ENCODE measurements around the gene ARVCF.

ARVCF gene

GRCh38 chr22:19959043-19959586 is 57.5 kb downstream of the ARVCF start:
- peak; percentile 75 for DNase-seq

GRCh38 chr22:19958083-19959042 is 58.3 kb downstream of the ARVCF start:
- DNase-seq, result no peak

- no peak for DNase-seq
Measured at GRCh38 chr22:19957445-19957844, 59.2 kb downstream of the ARVCF start.

GRCh38 chr22:19955241-19956128 is 61.1 kb downstream of the ARVCF start:
- peak; percentile 46 for DNase-seq

GRCh38 chr22:19951346-19951745 is 65.3 kb downstream of the ARVCF start:
- no peak for DNase-seq

GRCh38 chr22:19948057-19948760 is 68.4 kb downstream of the ARVCF start:
- DNase-seq, result no peak

- DNase-seq, result peak; percentile 86
Measured at GRCh38 chr22:19943082-19944026, 73.3 kb downstream of the ARVCF start.

GRCh38 chr22:19942157-19943081 is 74.2 kb downstream of the ARVCF start:
- DNase-seq, result peak; percentile 81

GRCh38 chr22:19941365-19942082 is 75.1 kb downstream of the ARVCF start, which contains the start of the genes COMT and TXNRD2:
COMT (plus strand) TSS chr22:19941772; CDS start chr22:19962527, 20,755 bp downstream.
TXNRD2 (minus strand) TSS chr22:19941818; CDS start chr22:19941803, 15 bp downstream.
- DNase-seq, result peak; percentile 85

- DNase-seq, result peak; percentile 13
Measured at GRCh38 chr22:19940536-19941364, 75.9 kb downstream of the ARVCF start.

- DNase-seq, result peak; percentile 34
Measured at GRCh38 chr22:19937616-19938473, 78.8 kb downstream of the ARVCF start.

GRCh38 chr22:19936513-19936912 is 80.1 kb downstream of the ARVCF start:
- no peak for DNase-seq

GRCh38 chr22:19935123-19935718 is 81.4 kb downstream of the ARVCF start:
- DNase-seq, result peak; percentile 69

GRCh38 chr22:19933341-19934241 is 83.0 kb downstream of the ARVCF start:
- peak; percentile 92 for DNase-seq

- peak; percentile 84 for DNase-seq
Measured at GRCh38 chr22:19932367-19933206, 84.0 kb downstream of the ARVCF start.
